GM21367 (cell line): ENCODE measurements around the gene SH2D1A.
"Not testable (repeated sequence)": the region's sequence is repeated elsewhere in the genome, so short reads cannot be mapped to it uniquely, and the experiment has no call there.

Source experiments
- ATAC-seq: cut with Tn5 transposase; IDR thresholded peaks from one replicate; pipeline ENCODE4 v1.9.1; 2021; ENCODE audit not compliant: unreplicated experiment

Gene SH2D1A

DNA sequence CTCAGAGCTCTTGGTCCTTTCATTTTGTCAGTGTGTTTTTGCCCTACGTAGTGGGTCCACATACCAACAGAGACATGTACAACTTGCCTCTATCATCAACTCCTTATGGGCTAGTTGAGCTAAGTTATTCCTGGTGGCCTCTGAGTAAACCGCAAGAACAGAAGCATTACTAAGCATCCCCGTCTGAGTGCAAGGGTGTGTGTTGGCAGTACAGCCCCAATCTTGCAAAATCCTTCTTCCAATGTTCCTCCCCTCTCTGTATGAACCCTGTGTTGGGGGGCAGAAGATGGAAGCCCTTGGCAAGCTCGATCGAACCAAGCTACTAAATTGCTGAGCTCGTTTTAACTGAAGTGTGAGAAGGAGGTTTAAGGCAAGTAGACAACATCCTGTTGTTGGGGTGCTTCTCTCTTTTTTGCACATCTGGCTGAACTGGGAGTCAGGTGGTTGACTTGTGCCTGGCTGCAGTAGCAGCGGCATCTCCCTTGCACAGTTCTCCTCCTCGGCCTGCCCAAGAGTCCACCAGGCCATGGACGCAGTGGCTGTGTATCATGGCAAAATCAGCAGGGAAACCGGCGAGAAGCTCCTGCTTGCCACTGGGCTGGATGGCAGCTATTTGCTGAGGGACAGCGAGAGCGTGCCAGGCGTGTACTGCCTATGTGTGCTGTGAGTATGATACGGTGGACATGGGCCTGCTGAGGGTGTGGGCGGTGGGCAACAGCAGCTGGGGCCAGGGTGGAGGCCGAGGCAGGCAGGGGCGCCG is at the start of gene SH2D1A:
TSS of gene SH2D1A (plus strand) at position 447 of the 760 bp plus-strand sequence. CDS start at position 527, 80 bp downstream.
- ATAC-seq, result no peak

GRCh38 chrX:124299323-124299722 is 47.0 kb upstream of the SH2D1A start:
- ATAC-seq, result not testable (repeated sequence)

DNA sequence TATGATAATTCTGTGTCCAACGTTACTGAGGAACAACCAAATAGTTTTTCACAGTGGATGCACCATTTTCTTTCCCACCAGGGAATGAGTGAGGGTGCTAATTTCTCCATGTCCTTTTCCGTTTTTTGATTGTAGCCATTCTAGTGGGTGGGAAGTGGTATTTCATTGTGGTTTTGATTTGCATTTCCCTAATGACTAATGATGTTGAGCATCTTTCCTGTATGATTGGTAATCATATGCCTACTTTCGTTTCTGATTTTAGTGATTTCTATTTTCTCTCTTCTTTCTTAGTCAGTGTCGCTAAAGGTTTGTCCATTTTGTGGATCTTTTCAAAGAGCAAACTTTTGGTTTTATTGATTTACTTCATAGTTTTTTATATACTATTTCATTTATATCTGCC is 46.0 kb upstream of the SH2D1A start:
- ATAC-seq, result no peak

- no peak for ATAC-seq
Observed at GRCh38 chrX:124307253-124307907, 39.0 kb upstream of the SH2D1A start.

DNA sequence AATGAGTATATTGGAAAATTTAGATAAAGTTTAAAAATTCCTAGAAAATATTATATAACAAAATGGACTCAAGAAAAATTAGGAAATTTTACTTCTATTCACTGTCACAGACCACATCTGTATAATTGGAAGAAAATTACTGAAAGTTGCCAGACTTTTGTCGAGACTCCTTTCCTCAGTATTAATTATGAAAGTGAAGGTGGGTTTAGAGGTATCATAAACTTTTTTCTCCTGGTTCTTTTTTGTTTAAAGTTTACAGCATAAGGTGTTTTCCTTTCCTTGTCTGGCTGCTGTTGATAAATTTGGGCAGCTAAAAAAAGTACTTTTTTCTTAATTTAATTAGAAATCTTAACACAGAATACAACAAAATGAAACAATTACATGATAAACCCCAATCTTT is 20.6 kb upstream of the SH2D1A start:
- no peak for ATAC-seq

DNA sequence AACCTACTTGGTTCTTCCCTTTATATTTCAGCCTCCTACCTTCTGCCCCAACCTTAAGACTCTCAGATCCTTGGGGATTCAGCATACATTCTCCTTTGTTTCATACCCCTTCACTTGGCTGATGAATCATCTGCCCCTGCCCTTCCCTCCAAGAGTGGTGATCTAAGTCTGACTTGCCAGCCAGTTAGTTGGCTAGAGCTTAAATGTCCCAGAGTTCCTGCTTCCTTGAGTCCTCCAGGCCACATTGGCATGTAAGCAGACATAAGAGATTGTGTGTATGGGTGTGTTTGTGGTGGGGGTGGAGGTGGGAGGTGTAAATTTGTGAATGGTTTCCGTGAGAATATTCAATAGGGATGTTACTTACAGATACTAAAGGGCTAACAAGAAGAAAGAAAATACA is 17.6 kb upstream of the SH2D1A start:
- no peak for ATAC-seq

GRCh38 chrX:124332481-124333424 is 13.6 kb upstream of the SH2D1A start, which contains the start of gene TEX13D:
TEX13D (plus strand) TSS chrX:124332660; CDS start chrX:124332918, 258 bp downstream.
- ATAC-seq, result no peak

- ATAC-seq, result no peak
Observed at GRCh38 chrX:124333862-124334261, 12.5 kb upstream of the SH2D1A start.

DNA sequence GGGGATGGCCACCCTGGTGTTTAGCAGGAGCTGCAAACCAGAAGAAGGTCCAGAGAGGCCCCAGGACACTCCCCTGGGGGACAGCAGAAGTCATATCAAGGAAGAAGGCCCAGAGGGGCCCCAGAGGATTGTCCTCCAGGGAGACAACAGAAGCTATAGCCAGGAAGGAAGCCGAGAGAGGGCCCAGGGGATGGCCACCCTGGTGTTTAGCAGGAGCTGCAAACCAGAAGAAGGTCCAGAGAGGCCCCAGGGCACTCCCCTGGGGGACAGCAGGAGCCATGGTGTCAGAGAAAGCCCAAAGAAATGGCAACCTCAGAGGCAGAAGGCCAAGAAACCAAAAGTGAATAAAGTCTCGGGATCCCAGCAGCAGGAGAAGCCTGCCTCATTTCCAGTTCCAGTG is 11.8 kb upstream of the SH2D1A start:
- ATAC-seq, result not testable (repeated sequence)

DNA sequence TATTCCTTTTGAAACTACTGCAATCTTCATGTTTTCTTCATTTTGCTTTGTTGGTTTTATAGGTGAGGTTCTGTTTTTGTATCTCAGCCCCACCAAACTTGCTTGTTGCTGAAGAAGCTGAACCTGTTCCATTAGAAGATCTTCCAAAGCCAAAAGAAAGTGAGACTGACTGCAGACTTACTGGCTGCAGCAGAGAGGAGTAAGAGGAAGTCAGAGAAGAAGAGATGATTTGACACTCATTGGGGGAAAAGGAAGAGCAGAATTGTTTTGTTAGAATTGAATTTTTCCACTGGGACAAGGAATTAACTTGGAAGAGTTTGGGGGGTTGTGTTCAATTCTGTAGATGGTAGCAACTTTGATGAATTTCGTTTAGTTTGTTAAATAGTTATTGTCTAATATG is 10.8 kb upstream of the SH2D1A start:
- ATAC-seq, result no peak

GRCh38 chrX:124337916-124338315 is 8.4 kb upstream of the SH2D1A start:
- no peak for ATAC-seq

GRCh38 chrX:124338733-124339514 is 7.4 kb upstream of the SH2D1A start:
- ATAC-seq, result no peak

DNA sequence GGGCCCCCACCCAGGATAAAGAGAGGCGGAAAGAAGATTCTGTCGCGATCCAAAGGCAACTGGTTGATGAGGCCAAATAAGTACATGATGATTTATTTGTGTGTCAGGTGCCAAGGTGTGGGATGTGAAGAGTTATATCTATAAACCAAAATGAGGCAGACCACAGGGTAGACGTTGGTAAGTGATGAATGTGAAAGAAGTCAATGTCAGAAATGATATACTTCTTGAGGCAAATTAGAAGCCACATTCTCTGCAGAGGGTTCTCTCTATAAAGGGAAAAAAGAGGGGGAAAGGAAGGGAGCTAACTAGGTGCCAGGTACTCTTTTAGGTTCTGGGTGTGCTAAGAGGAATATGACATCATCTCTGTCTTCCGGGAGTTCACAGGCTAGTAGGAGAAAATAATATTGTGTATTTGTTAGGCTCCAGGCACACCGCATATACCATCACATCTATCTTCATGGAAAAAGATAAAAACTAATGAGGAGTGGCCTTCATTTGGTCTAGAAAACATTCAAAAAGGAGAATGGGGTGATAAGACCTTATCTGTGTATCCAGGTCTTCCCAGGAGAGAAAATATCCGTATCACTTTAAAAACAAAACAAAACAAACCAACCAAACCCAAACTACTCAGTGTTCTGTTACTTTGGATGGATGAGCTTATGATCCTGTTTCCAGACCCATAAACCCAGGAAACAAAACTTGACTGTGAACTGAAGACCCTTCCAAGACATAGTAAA is 4.8 kb upstream of the SH2D1A start:
- no peak for ATAC-seq

GRCh38 chrX:124342174-124342867 is 4.0 kb upstream of the SH2D1A start:
- ATAC-seq, result no peak

- no peak for ATAC-seq
Observed at GRCh38 chrX:124343016-124343415, 3.3 kb upstream of the SH2D1A start.

DNA sequence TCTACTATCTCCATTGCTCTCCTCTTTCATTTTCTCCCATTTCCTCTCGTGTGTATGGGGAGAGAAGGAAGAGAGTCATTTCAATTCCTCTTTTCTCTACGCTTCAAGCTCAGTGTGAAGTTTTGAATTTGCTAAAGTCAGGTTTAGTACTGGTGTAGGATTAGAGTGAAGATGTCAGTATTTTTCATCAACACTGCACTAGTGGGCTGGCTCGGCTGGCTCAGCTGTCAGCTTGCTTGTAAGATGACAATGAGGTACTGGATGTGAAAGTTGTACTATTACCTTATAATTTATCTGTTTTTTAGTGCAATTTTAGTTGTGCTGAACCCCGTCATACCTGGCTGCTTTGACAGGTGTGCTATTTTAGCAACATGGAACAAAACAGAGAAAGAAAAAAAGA is 2.1 kb upstream of the SH2D1A start:
- ATAC-seq, result no peak

- ATAC-seq, result no peak
Observed at GRCh38 chrX:124346877-124347241, 496 bp downstream of the SH2D1A start.

GRCh38 chrX:124347242-124347641 is 879 bp downstream of the SH2D1A start:
- no peak for ATAC-seq

DNA sequence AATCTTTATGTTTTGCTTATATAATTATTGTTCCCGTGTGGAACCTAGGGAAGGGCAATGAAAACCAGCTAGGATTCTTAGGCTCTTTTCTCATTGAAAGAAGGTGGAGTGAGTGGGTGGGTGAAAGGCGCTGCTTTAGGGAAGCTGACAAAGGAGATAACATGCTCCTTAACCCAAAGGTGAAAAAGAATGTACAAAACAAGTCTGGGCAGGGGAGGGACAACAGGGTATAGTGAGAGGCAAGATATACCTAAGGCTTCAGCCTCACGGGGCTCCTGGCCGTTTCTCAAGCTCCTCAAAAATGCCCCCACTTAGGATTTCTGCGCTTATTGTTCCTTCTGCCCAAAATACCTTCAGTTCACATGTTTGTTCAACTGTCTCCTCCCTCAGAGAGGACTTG is 1.8 kb downstream of the SH2D1A start:
- ATAC-seq, result no peak
